ENCODE measurements around the gene TRMT1.

The TRMT1 gene

GRCh38 chr19:13094106-13094504, 22.4 kb downstream of the TRMT1 start:
- H3K4me1 ChIP-seq (ENCODE audit: insufficient read depth, low read length, poor library complexity, severe bottlenecking), result peaks cover 18% of the 10 kb centered on the region
- peak overlapping the region; percentile 100 for H3K9ac ChIP-seq (ENCODE audit: low read depth, low read length, poor library complexity, severe bottlenecking)
- H2AFZ ChIP-seq (ENCODE audit: low read length), result no peak overlapping the region
- TF ChIP-seq EZH2phosphoT487 (IDR thresholded peaks at IDR 0.05; ENCODE audit: borderline replicate concordance) (no peak), CTCF (conservative IDR thresholded peaks at IDR 0.05; ENCODE audit: low read length) (no peak)
- peaks cover 41% of the 10 kb centered on the region for H3K79me2 ChIP-seq (ENCODE audit: insufficient read depth, low read length)
- H4K20me1 ChIP-seq (ENCODE audit: insufficient read depth, low read length, poor library complexity, severe bottlenecking), result peaks cover 39% of the 10 kb centered on the region
- H3K4me3 ChIP-seq (ENCODE audit: low read length, poor library complexity, severe bottlenecking), result peak overlapping the region; percentile 94
- H3K9me3 ChIP-seq (ENCODE audit: insufficient read depth, low read depth, low read length), result no peaks in the 10 kb centered on the region
- peak overlapping the region; percentile 77 for H3K4me2 ChIP-seq (ENCODE audit: low read depth, low read length, poor library complexity, severe bottlenecking)
- peaks cover 6% of the 10 kb centered on the region for H3K36me3 ChIP-seq (ENCODE audit: insufficient read depth, low read length)
- H3F3A ChIP-seq (ENCODE audit: low read depth), result peaks cover 23% of the 10 kb centered on the region
- H3K9me2 ChIP-seq (replicated peaks; ENCODE audit: low read depth, low read length), result no peaks in the 10 kb centered on the region
- H3K27me3 ChIP-seq (ENCODE audit: insufficient read depth, low read length, poor library complexity, severe bottlenecking), result peaks cover 13% of the 10 kb centered on the region

GRCh38 chr19:13093407-13094105, 23.0 kb downstream of the TRMT1 start:
- Histone ChIP-seq H3K9me3 (ENCODE audit: insufficient read depth, low read depth, low read length) (no peaks in the 10 kb centered on the region), H3K36me3 (ENCODE audit: insufficient read depth, low read length) (peaks cover under 1% of the 10 kb centered on the region; the same call in 1 of the 2 replicates), H3K27me3 (ENCODE audit: insufficient read depth, low read length, poor library complexity, severe bottlenecking) (peaks cover 7% of the 10 kb centered on the region), H3F3A (ENCODE audit: low read depth) (peaks cover 18% of the 10 kb centered on the region), H3K4me3 (ENCODE audit: low read length, poor library complexity, severe bottlenecking) (peak overlapping the region; percentile 94), H4K20me1 (ENCODE audit: insufficient read depth, low read length, poor library complexity, severe bottlenecking) (peaks cover 33% of the 10 kb centered on the region), H3K9ac (ENCODE audit: low read depth, low read length, poor library complexity, severe bottlenecking) (peak overlapping the region; percentile 100), H3K9me2 (replicated peaks; ENCODE audit: low read depth, low read length) (no peaks in the 10 kb centered on the region), H3K4me2 (ENCODE audit: low read depth, low read length, poor library complexity, severe bottlenecking) (peak overlapping the region; percentile 77), H3K4me1 (ENCODE audit: insufficient read depth, low read length, poor library complexity, severe bottlenecking) (peaks cover 18% of the 10 kb centered on the region), H3K79me2 (ENCODE audit: insufficient read depth, low read length) (peaks cover 35% of the 10 kb centered on the region), H2AFZ (ENCODE audit: low read length) (no peak overlapping the region)
- TF ChIP-seq CTCF (conservative IDR thresholded peaks at IDR 0.05; ENCODE audit: low read length), result peak; percentile 93
- no peak for TF ChIP-seq EZH2phosphoT487 (IDR thresholded peaks at IDR 0.05; ENCODE audit: borderline replicate concordance)

GRCh38 chr19:13092606-13093235, 23.8 kb downstream of the TRMT1 start:
- Histone ChIP-seq H3K27me3 (ENCODE audit: insufficient read depth, low read length, poor library complexity, severe bottlenecking) (peaks cover 7% of the 10 kb centered on the region), H3K4me1 (ENCODE audit: insufficient read depth, low read length, poor library complexity, severe bottlenecking) (peaks cover 18% of the 10 kb centered on the region), H4K20me1 (ENCODE audit: insufficient read depth, low read length, poor library complexity, severe bottlenecking) (peaks cover 27% of the 10 kb centered on the region), H3K79me2 (ENCODE audit: insufficient read depth, low read length) (peaks cover 29% of the 10 kb centered on the region), H3K36me3 (ENCODE audit: insufficient read depth, low read length) (no peaks in the 10 kb centered on the region), H3F3A (ENCODE audit: low read depth) (peaks cover 13% of the 10 kb centered on the region; the same call in 1 of the 2 replicates), H2AFZ (ENCODE audit: low read length) (no peak overlapping the region), H3K9ac (ENCODE audit: low read depth, low read length, poor library complexity, severe bottlenecking) (peak overlapping the region; percentile 9), H3K9me2 (replicated peaks; ENCODE audit: low read depth, low read length) (no peaks in the 10 kb centered on the region), H3K9me3 (ENCODE audit: insufficient read depth, low read depth, low read length) (no peaks in the 10 kb centered on the region), H3K4me3 (ENCODE audit: low read length, poor library complexity, severe bottlenecking) (no peak overlapping the region), H3K4me2 (ENCODE audit: low read depth, low read length, poor library complexity, severe bottlenecking) (no peak overlapping the region)
- TF ChIP-seq EZH2phosphoT487 (IDR thresholded peaks at IDR 0.05; ENCODE audit: borderline replicate concordance), result no peak
- no peak for TF ChIP-seq CTCF (conservative IDR thresholded peaks at IDR 0.05; ENCODE audit: low read length)
